Activated CD8-positive, alpha-beta T cell treated with anti-CD3 and anti-CD28 coated beads for 36 hours (primary cell): ENCODE measurements around the gene GFRA4. TPM values are rescaled to one million over a fixed set of nuclear protein-coding genes. Genes with fewer than 3 reads are reported as not detected.

Experiments used
- ATAC-seq: fragments of 200-7000 bp; cut with Tn5 transposase; one replicate; pipeline ENCODE4 v1.10.0; 2021; ENCODE audit warnings: mild to moderate bottlenecking, moderate library complexity
- CTCF ChIA-PET: fragments of 350-600 bp; sonication (Branson Sonifier 250); formaldehyde crosslinking; loops from one replicate; lab custom pipeline; 2021; ENCODE audit warnings: antibody characterized with exemption; lab: Charles Lee
- POLR2A ChIA-PET: fragments of 350-600 bp; sonication (Branson Sonifier 250); formaldehyde crosslinking; loops from one replicate; lab custom pipeline; 2021; ENCODE audit warnings: antibody characterized with exemption; lab: Charles Lee
- DNase-seq: peaks from one replicate; pipeline ENCODE4 v3.0.0-alpha.2; 2020
- H3K27ac Mint-ChIP-seq: one replicate; pipeline ENCODE4 v1.8.0; 2021; ENCODE audit warnings: mild to moderate bottlenecking, mixed read lengths
- H3K27me3 Mint-ChIP-seq: one replicate; pipeline ENCODE4 v1.8.0; 2021; ENCODE audit warnings: mixed read lengths
- H3K36me3 Mint-ChIP-seq: one replicate; pipeline ENCODE4 v1.8.0; 2021; ENCODE audit warnings: low read depth, mixed read lengths
- H3K4me1 Mint-ChIP-seq: one replicate; pipeline ENCODE4 v1.8.0; 2021; ENCODE audit warnings: low read depth, mixed read lengths
- H3K4me3 Mint-ChIP-seq: one replicate; pipeline ENCODE4 v1.8.0; 2021; ENCODE audit warnings: mild to moderate bottlenecking, moderate library complexity, mixed read lengths
- H3K9me3 Mint-ChIP-seq: one replicate; pipeline ENCODE4 v1.8.0; 2021; ENCODE audit warnings: mixed read lengths
- CTCF ChIP-seq: fragments of 200-600 bp; IDR thresholded peaks from one replicate; pipeline ENCODE4 v1.8.0; 2022; ENCODE audit warnings: antibody characterized with exemption, mild to moderate bottlenecking
- intact Hi-C: fragments of 100-400 bp; cut with micrococcal nuclease; formaldehyde crosslinking; loops from one replicate; pipeline ENCODE4 v1.10.0; 2022
- total RNA-seq, 2 experiments: library from RNA; stranded (reverse); gene quantifications; one replicate each; pipeline ENCODE4 v1.2.3, GENCODE V29; 2021

Gene GFRA4
- total RNA-seq, 2 experiments from 2014 or later, result not detected

DNA sequence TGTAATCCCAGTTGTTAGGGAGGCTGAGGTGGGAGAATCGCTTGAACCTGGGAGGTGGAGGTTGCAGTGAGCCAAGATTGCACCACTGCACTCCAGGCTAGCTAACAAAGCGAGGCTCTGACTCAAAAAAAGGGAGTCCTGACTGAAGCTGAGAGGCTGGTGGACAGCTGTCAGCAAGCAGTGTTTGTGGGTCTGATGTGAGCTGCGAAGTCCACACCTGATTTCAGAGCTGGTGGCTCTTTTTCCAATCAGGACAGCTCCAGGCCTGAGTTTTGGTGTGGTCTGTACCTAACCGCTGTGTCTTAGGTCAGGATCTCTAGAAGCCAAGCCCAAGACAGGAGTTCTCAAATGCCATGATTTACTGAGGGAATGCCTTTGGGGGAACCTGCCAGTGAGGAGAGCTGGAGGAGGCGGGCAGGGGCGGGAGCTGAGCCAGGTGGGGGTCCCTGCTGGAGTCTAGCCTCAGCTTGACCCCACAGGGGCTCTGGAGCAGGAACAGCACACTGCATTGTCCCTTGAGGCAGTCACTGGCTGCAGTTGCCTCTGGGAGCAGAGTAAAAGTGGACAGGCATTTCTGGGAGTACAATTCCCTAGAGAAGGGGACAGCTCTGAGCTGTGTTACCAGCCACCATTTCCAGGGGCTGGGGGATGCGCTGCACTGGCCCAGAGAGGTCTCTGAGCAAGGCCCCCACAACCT, 5.0 kb downstream of the GFRA4 start:
- no peak for DNase-seq
- Mint-ChIP-seq H3K27ac (no peak overlapping the region), H3K4me3 (no peak overlapping the region)

GRCh38 chr20:3655131-3655405, 8.1 kb downstream of the GFRA4 start:
- Mint-ChIP-seq H3K9me3 (no peaks in the 10 kb centered on the region), H3K4me3 (no peak overlapping the region), H3K27ac (no peak overlapping the region), H3K4me1 (peaks cover 6% of the 10 kb centered on the region), H3K27me3 (peaks cover 15% of the 10 kb centered on the region), H3K36me3 (peaks cover 3% of the 10 kb centered on the region)
- intact Hi-C loops, result no loop called here
- ATAC-seq (no peak), DNase-seq (no peak)
- POLR2A ChIA-PET, result no interaction called here
- CTCF ChIA-PET, result interaction anchor here (0.7 to 1.7 kb wide), 3 partner anchors 22 to 56 kb away, joined by 3 to 7 read pairs (median 6); no protein-coding TSS in a partner anchor
- no peak for TF ChIP-seq CTCF

More for the DNA sequence above, 5.0 kb downstream of the GFRA4 start:
- Mint-ChIP-seq H3K9me3 (no peaks in the 10 kb centered on the region), H3K4me1 (peaks cover 6% of the 10 kb centered on the region), H3K27me3 (peaks cover 34% of the 10 kb centered on the region), H3K36me3 (no peaks in the 10 kb centered on the region)
- TF ChIP-seq CTCF, result no peak
- ATAC-seq, result no peak
- ChIA-PET POLR2A (no interaction called here), CTCF (interaction anchor here (1.1 to 1.5 kb wide), 3 partner anchors 10 to 53 kb away, joined by 3 to 5 read pairs (median 4); no protein-coding TSS in a partner anchor)
- intact Hi-C loops, result no loop called here

- intact Hi-C loops, result no loop called here
- Mint-ChIP-seq H3K36me3 (peaks cover 4% of the 10 kb centered on the region), H3K27me3 (peaks cover 11% of the 10 kb centered on the region), H3K27ac (no peak overlapping the region), H3K4me1 (peaks cover 6% of the 10 kb centered on the region), H3K9me3 (no peaks in the 10 kb centered on the region), H3K4me3 (no peak overlapping the region)
- ATAC-seq, result no peak
- TF ChIP-seq CTCF, result no peak
- POLR2A ChIA-PET, result interaction anchor here (0.7 kb wide), 1 partner anchor 18 kb away, joined by 3 read pairs; no protein-coding TSS in a partner anchor
- CTCF ChIA-PET, result interaction anchor here (1.5 to 1.7 kb wide), 2 partner anchors 22 to 56 kb away, joined by 6 to 7 read pairs; no protein-coding TSS in a partner anchor
- DNase-seq, result no peak
Measured at GRCh38 chr20:3654326-3655130, 8.7 kb downstream of the GFRA4 start.

- ATAC-seq (no peak), DNase-seq (no peak)
- CTCF ChIA-PET, result interaction anchor here (1.5 to 1.7 kb wide), 2 partner anchors 23 to 57 kb away, joined by 6 to 7 read pairs; no protein-coding TSS in a partner anchor
- POLR2A ChIA-PET, result interaction anchor here (0.7 kb wide), 1 partner anchor 19 kb away, joined by 3 read pairs; no protein-coding TSS in a partner anchor
- TF ChIP-seq CTCF, result no peak
- Mint-ChIP-seq H3K4me3 (no peak overlapping the region), H3K9me3 (no peaks in the 10 kb centered on the region), H3K36me3 (peaks cover 4% of the 10 kb centered on the region), H3K4me1 (peaks cover 3% of the 10 kb centered on the region), H3K27me3 (peaks cover 5% of the 10 kb centered on the region), H3K27ac (no peak overlapping the region)
- intact Hi-C loops, result no loop called here
Measured at GRCh38 chr20:3653921-3654320, 9.3 kb downstream of the GFRA4 start.
